HepG2 (cell line): ENCODE measurements around the gene FOXJ2. TPM values are rescaled to one million over a fixed set of nuclear protein-coding genes. Genes with fewer than 3 reads are reported as not detected.

Experiments used
- ATAC-seq: fragments of 200-7000 bp; cut with Tn5 transposase; 3 replicates; pipeline ENCODE4 v1.9.1; 2020; ENCODE audit warnings: mild to moderate bottlenecking, moderate library complexity
- BruUV-seq: library from RNA; stranded (reverse); fragments of 400-500 nt; replicated peaks from 2 replicates; lab custom pipeline; 2021; lab: Mats Ljungman, UMichigan
- CTCF ChIA-PET: fragments of 300-600 bp; formaldehyde crosslinking; extraction: SDS; loops from one replicate; lab custom pipeline; 2021; ENCODE audit warnings: low total read pairs, inconsistent platforms, low intra/inter-chr PET ratio; lab: Yijun Ruan, JAX
- POLR2A ChIA-PET: fragments of 350-600 bp; sonication (Branson Sonifier 250); formaldehyde crosslinking; loops from one replicate; lab custom pipeline; 2020; ENCODE audit warnings: antibody characterized with exemption, inconsistent platforms; lab: Yijun Ruan, JAX
- DNase-seq: peaks from one replicate; pipeline ENCODE4 v3.0.0-alpha.2; 2015; ENCODE audit warnings: low spot score
- FAIRE-seq: peaks from 3 replicates; lab custom pipeline; 2011; peaks lifted over from hg19 to GRCh38; lab: Jason Lieb, UNC
- H2AFZ ChIP-seq: one replicate; pipeline ENCODE4 v1.6.1; 2011; ENCODE audit warnings: low read length, inconsistent platforms
- H3K27ac ChIP-seq: fragments of 300-600 bp; 3 replicates; pipeline ENCODE4 v1.8.0; 2011; ENCODE audit warnings: mixed run types, mild to moderate bottlenecking, mixed read lengths, low read length, inconsistent platforms; ENCODE audit not compliant: insufficient read depth; ENCODE audit errors: extremely low read length
- H3K27me3 ChIP-seq, 2 experiments: fragments of 200-600 bp in 1 of 2; 2 replicates in 1 of 2; 3 replicates in 1 of 2; pipeline versions ENCODE4 v1.6.0 to v1.8.0; 2011; ENCODE audit warnings: low read length in 2 of 2, mild to moderate bottlenecking in 2 of 2, moderate library complexity in 2 of 2, inconsistent platforms in 1 of 2; ENCODE audit not compliant: insufficient read depth in 2 of 2, control insufficient read depth in 1 of 2
- H3K36me3 ChIP-seq, 2 experiments: fragments of 200-600 bp in 1 of 2; replicated peaks in 1 of 2; 2 replicates in 1 of 2; 3 replicates in 1 of 2; pipeline versions ENCODE4 v1.5.1 to v1.8.0; 2011; ENCODE audit warnings: low read length in 2 of 2, inconsistent platforms in 1 of 2; ENCODE audit not compliant: insufficient read depth in 2 of 2, control insufficient read depth in 1 of 2
- H3K4me1 ChIP-seq: 2 replicates; pipeline ENCODE4 v1.5.1; 2012; ENCODE audit warnings: low read length, inconsistent platforms; ENCODE audit not compliant: insufficient read depth
- H3K4me2 ChIP-seq: 2 replicates; pipeline ENCODE4 v1.6.0; 2011; ENCODE audit warnings: low read depth, low read length, inconsistent platforms
- H3K4me3 ChIP-seq, 3 experiments: fragments of 200-600 bp in 1 of 3; sonication (generic), shearing (Covaris generic) in 1 of 3; replicated peaks in 1 of 3; 2 replicates each; pipeline ENCODE4 v1.5.1; 2011 to 2016; ENCODE audit warnings: low read length in 3 of 3, inconsistent platforms in 2 of 3, low read depth in 2 of 3, mild to moderate bottlenecking in 2 of 3, control low read depth in 1 of 3, mixed read lengths in 1 of 3; ENCODE audit not compliant: insufficient read depth in 1 of 3
- H3K79me2 ChIP-seq: one replicate; pipeline ENCODE4 v1.6.1; 2011; ENCODE audit warnings: low read length, inconsistent platforms; ENCODE audit not compliant: insufficient read depth
- H3K9ac ChIP-seq: 2 replicates; pipeline ENCODE4 v1.6.0; 2011; ENCODE audit warnings: mild to moderate bottlenecking, low read depth, low read length, inconsistent platforms; ENCODE audit not compliant: insufficient read depth
- H3K9me3 ChIP-seq: 2 replicates; pipeline ENCODE4 v1.5.1; 2012; ENCODE audit warnings: mild to moderate bottlenecking, low read length
- H4K20me1 ChIP-seq: 2 replicates; pipeline ENCODE4 v1.6.0; 2011; ENCODE audit warnings: inconsistent platforms, mild to moderate bottlenecking, low read length, moderate library complexity; ENCODE audit not compliant: insufficient read depth
- ASH2L ChIP-seq: fragments of 300-600, 200-600 bp; sonication (generic); IDR thresholded peaks from 2 replicates; pipeline ENCODE4 v1.7.0; 2017; ENCODE audit warnings: low read depth, mild to moderate bottlenecking, moderate library complexity, mixed read lengths, low read length; ENCODE audit not compliant: insufficient read length
- GATAD1 ChIP-seq: IDR thresholded peaks from 2 replicates; pipeline ENCODE4 v1.6.1; 2016; ENCODE audit warnings: missing genetic modification reagents, missing compliant biosample characterization
- HHEX ChIP-seq: IDR thresholded peaks from 2 replicates; pipeline ENCODE4 v1.6.1; 2016; ENCODE audit warnings: control low read depth
- KAT8 ChIP-seq: IDR thresholded peaks from 2 replicates; pipeline ENCODE4 v1.6.1; 2016; ENCODE audit warnings: missing genetic modification reagents, missing compliant biosample characterization
- KDM6A ChIP-seq: IDR thresholded peaks from 2 replicates; pipeline ENCODE4 v1.6.1; 2016; ENCODE audit warnings: low read depth
- ZBTB14 ChIP-seq: sonication (generic); formaldehyde crosslinking; IDR thresholded peaks from 2 replicates; pipeline ENCODE4 v1.4.0; 2020; ENCODE audit warnings: missing genetic modification reagents
- ZBTB21 ChIP-seq: sonication (generic); formaldehyde crosslinking; IDR thresholded peaks from 2 replicates; pipeline ENCODE4 v1.4.0; 2020; ENCODE audit warnings: missing genetic modification reagents
- ZFP36L2 ChIP-seq: sonication (generic); formaldehyde crosslinking; IDR thresholded peaks from 2 replicates; pipeline ENCODE4 v1.4.0; 2020; ENCODE audit warnings: missing genetic modification reagents
- ZFP82 ChIP-seq: sonication (generic); formaldehyde crosslinking; IDR thresholded peaks from 2 replicates; pipeline ENCODE4 v1.5.1; 2020; ENCODE audit warnings: mild to moderate bottlenecking, missing genetic modification reagents, borderline replicate concordance
- ZNF350 ChIP-seq: sonication (generic); formaldehyde crosslinking; IDR thresholded peaks from 2 replicates; pipeline ENCODE4 v1.4.0; 2020; ENCODE audit warnings: mild to moderate bottlenecking, low read depth, missing genetic modification reagents, borderline replicate concordance
- ZNF547 ChIP-seq: sonication (generic); formaldehyde crosslinking; IDR thresholded peaks from 2 replicates; pipeline ENCODE4 v1.5.1; 2020; ENCODE audit warnings: mild to moderate bottlenecking, missing genetic modification reagents
- ZNF619 ChIP-seq: sonication (generic); formaldehyde crosslinking; IDR thresholded peaks from 2 replicates; pipeline ENCODE4 v1.4.0; 2020; ENCODE audit warnings: mild to moderate bottlenecking, missing genetic modification reagents
- ZNF7 ChIP-seq: IDR thresholded peaks from 2 replicates; pipeline ENCODE4 v1.6.1; 2016; ENCODE audit warnings: missing biosample characterization, missing genetic modification reagents
- ZNF704 ChIP-seq: sonication (generic); formaldehyde crosslinking; IDR thresholded peaks from 2 replicates; pipeline ENCODE4 v1.8.1; 2023; ENCODE audit warnings: mild to moderate bottlenecking, inconsistent platforms, moderate library complexity, missing genetic modification reagents, borderline replicate concordance
- ZNF710 ChIP-seq: sonication (generic); formaldehyde crosslinking; IDR thresholded peaks from 2 replicates; pipeline ENCODE4 v1.5.0; 2020; ENCODE audit warnings: mild to moderate bottlenecking, missing genetic modification reagents, borderline replicate concordance
- ZNF770 ChIP-seq: sonication (generic); formaldehyde crosslinking; IDR thresholded peaks from 2 replicates; pipeline ENCODE4 v1.5.0; 2020; ENCODE audit warnings: mild to moderate bottlenecking, missing genetic modification reagents
- ZSCAN9 ChIP-seq: IDR thresholded peaks from 2 replicates; pipeline ENCODE4 v1.6.1; 2016; ENCODE audit warnings: borderline replicate concordance
- WGBS: methylation state at CpG from one replicate; pipeline ENCODE4 v1.1.6; 2017; ENCODE audit warnings: low lambda C conversion rate; 5-methylcytosine and 5-hydroxymethylcytosine counted together
- in situ Hi-C: cut with HindIII; loops from 2 replicates; pipeline ENCODE4 v1.10.0; 2017; ENCODE audit warnings: low pct_unique_long_range_greater_than_20kb; ENCODE audit not compliant: extremely low pct_ligation_motif_present
- intact Hi-C: fragments of 100-400 bp; cut with micrococcal nuclease; formaldehyde crosslinking; loops from one replicate; pipeline ENCODE4 v1.10.0; 2022; ENCODE audit not compliant: unreplicated experiment
- polyA plus RNA-seq, 8 experiments: library from polyadenylated mRNA; depleted of rRNA in 3 of 8; stranded (reverse) in 7 of 8; unstranded in 1 of 8; fragments of >200 nt; fragmentation: Illumina TruSeq in 4 of 8; extraction: Trizol in 4 of 8; gene quantifications; 2 replicates each; pipeline versions ENCODE4 v1.2.1 to v1.2.3, GENCODE V29; 2011 to 2016; ENCODE audit warnings: low read depth in 4 of 8, missing spikeins in 1 of 8, mixed read lengths in 1 of 8; ENCODE audit not compliant: insufficient read depth in 1 of 8
- total RNA-seq, 5 experiments: library from RNA; depleted of rRNA; stranded (reverse); fragments of >200 nt; fragmentation: Illumina TruSeq; extraction: Trizol; gene quantifications; 2 replicates each; pipeline ENCODE4 v1.2.3, GENCODE V29; 2016; ENCODE audit warnings: low read depth in 1 of 5

Gene FOXJ2
- total and polyA plus RNA-seq, 2 of the 13 experiments (the other 11 are each of a cell fraction or from before 2014, with no cell fraction given): 2.2 to 2.9 TPM

- no peak for TF ChIP-seq ZFP82 (CRISPR knock-in tag)
- TF ChIP-seq ZFP36L2 (CRISPR knock-in tag): no peak
- no peak for TF ChIP-seq ZNF350 (CRISPR knock-in tag)
These were observed 2.3 kb downstream of the FOXJ2 start (continued) for GRCh38 chr12:8034802-8035201.

- DNase-seq (no peak), ATAC-seq (no peak), FAIRE-seq (no peak)
- intact Hi-C loops: no loop called here
- WGBS: 91% methylated on average over 5 of the region's 5 CpGs
- Histone ChIP-seq H3K4me3 (no peak overlapping the region), H3K4me2 (peak overlapping the region; percentile 91), H3K9ac (no peak overlapping the region), H3K27ac (no peak overlapping the region), H4K20me1 (no peaks in the 10 kb centered on the region), H3K9me3 (no peaks in the 10 kb centered on the region), H2AFZ (no peak overlapping the region), H3K27me3 (no peaks in the 10 kb centered on the region; a peak in 1 of 5 replicates), H3K36me3 (peaks cover 3 to 6% of the 10 kb centered on the region in 2 experiments; a peak in 4 of 5 replicates), H3K4me1 (peaks cover 67% of the 10 kb centered on the region), H3K79me2 (no peaks in the 10 kb centered on the region)
- ChIA-PET POLR2A (no interaction called here), CTCF (no interaction called here)
- in situ Hi-C loops: no loop called here
- BruUV-seq: no TSS peak
- TF ChIP-seq ZNF7 (no peak), ZNF770 (CRISPR knock-in tag) (no peak), HHEX (CRISPR knock-in tag) (no peak), ZBTB14 (no peak), KDM6A (CRISPR knock-in tag) (no peak), ZSCAN9 (CRISPR knock-in tag) (no peak), ASH2L (no peak), ZNF710 (CRISPR knock-in tag) (no peak), KAT8 (CRISPR knock-in tag) (no peak), ZNF704 (CRISPR knock-in tag) (no peak), ZBTB21 (CRISPR knock-in tag) (no peak), ZNF619 (CRISPR knock-in tag) (no peak), GATAD1 (CRISPR knock-in tag) (no peak), ZNF547 (CRISPR knock-in tag) (no peak)
These were observed 3.0 kb downstream of the FOXJ2 start for GRCh38 chr12:8035440-8036010.
